Measurements from ENCODE around the gene NPW.

Gene NPW

GRCh38 chr16:2045965-2046892, 26.6 kb downstream of the NPW start:
- peak overlapping the region; percentile 87 for H3K9ac ChIP-seq (ENCODE audit: low read length)
- no peaks in the 10 kb centered on the region for H3K27me3 ChIP-seq (ENCODE audit: control insufficient read depth, insufficient read depth, low read length)
- peak overlapping the region; percentile 96 for H3K4me3 ChIP-seq (ENCODE audit: low read length)
- no peaks in the 10 kb centered on the region for H3K9me3 ChIP-seq (ENCODE audit: control insufficient read depth, low read length)
- H3K4me1 ChIP-seq (ENCODE audit: control insufficient read depth, insufficient read depth, low read length), result peaks cover 54% of the 10 kb centered on the region
- H3K36me3 ChIP-seq (ENCODE audit: control insufficient read depth, insufficient read depth, low read length), result no peaks in the 10 kb centered on the region

DNA sequence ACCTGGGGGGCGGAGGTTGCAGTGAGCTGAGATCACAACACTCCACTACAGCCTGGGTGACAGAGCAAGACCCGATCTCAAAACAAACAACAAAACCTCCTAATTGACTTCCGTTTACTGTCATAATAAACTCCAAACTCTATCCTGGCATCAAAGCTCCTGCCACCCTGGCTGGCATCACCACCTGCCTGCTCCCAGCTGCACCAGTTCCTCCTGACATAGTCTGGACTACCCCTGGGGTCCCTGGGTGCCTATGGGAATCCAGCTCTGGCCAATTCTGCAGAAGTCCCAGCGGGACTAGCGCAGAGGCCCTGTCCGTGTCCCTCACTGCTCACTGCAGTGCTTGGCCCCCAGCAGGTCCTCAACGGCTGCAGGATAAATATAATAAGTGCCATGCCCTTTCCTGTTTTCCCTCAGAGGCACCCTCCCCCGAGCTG, 27.3 kb downstream of the NPW start:
- H3K27me3 ChIP-seq (ENCODE audit: control insufficient read depth, insufficient read depth, low read length), result no peaks in the 10 kb centered on the region
- no peaks in the 10 kb centered on the region for H3K9me3 ChIP-seq (ENCODE audit: control insufficient read depth, low read length)
- H3K4me1 ChIP-seq (ENCODE audit: control insufficient read depth, insufficient read depth, low read length), result peaks cover 47% of the 10 kb centered on the region
- peak overlapping the region; percentile 96 for H3K4me3 ChIP-seq (ENCODE audit: low read length)
- peak overlapping the region; percentile 87 for H3K9ac ChIP-seq (ENCODE audit: low read length)
- no peaks in the 10 kb centered on the region for H3K36me3 ChIP-seq (ENCODE audit: control insufficient read depth, insufficient read depth, low read length)

GRCh38 chr16:2047330-2048115, 27.9 kb downstream of the NPW start, which contains the start of the genes NTHL1 and TSC2:
Gene NTHL1, minus strand, starts transcription at chr16:2047834. Its CDS starts 11 bp downstream, at chr16:2047823.
Gene TSC2, plus strand, starts transcription at chr16:2047985. Its CDS starts 631 bp downstream, at chr16:2048616.
- H3K27me3 ChIP-seq (ENCODE audit: control insufficient read depth, insufficient read depth, low read length), result no peaks in the 10 kb centered on the region
- H3K9me3 ChIP-seq (ENCODE audit: control insufficient read depth, low read length), result no peaks in the 10 kb centered on the region
- H3K9ac ChIP-seq (ENCODE audit: low read length), result peak within 1 kb of the TSS; percentile 87
- H3K4me3 ChIP-seq (ENCODE audit: low read length), result peak within 1 kb of the TSS; percentile 96
- peaks cover 41% of the 10 kb centered on the region for H3K4me1 ChIP-seq (ENCODE audit: control insufficient read depth, insufficient read depth, low read length)
- H3K36me3 ChIP-seq (ENCODE audit: control insufficient read depth, insufficient read depth, low read length), result no peaks in the 10 kb centered on the region

GRCh38 chr16:2048116-2048543, 28.5 kb downstream of the NPW start:
- Histone ChIP-seq H3K4me3 (ENCODE audit: low read length) (peak overlapping the region; percentile 96), H3K9me3 (ENCODE audit: control insufficient read depth, low read length) (no peaks in the 10 kb centered on the region), H3K4me1 (ENCODE audit: control insufficient read depth, insufficient read depth, low read length) (peaks cover 37% of the 10 kb centered on the region), H3K36me3 (ENCODE audit: control insufficient read depth, insufficient read depth, low read length) (no peaks in the 10 kb centered on the region), H3K9ac (ENCODE audit: low read length) (peak overlapping the region; percentile 87), H3K27me3 (ENCODE audit: control insufficient read depth, insufficient read depth, low read length) (no peaks in the 10 kb centered on the region)

GRCh38 chr16:2053211-2053610, 33.6 kb downstream of the NPW start:
- H3K9ac ChIP-seq (ENCODE audit: low read length), result no peak overlapping the region

DNA sequence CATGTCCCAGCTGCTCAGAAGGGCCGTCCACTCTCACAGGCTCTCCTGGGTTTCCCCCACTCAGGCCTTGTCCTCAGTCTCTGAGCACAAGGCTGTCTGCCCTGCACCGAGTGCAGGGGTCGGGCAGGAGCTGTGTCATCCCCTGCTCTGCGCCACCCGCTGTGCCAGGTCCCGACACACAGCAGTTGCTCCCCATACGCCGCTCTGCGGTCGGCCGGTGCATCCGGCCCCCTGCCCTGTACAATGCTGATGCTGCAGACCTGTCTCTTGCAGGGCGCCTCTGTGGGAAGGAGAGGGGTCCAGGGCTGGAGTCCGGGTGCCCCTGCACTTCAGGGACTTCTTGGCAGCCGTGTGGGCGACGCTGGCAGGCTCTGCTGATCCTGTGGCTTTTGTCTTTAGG, 34.3 kb downstream of the NPW start:
- no peaks in the 10 kb centered on the region for H3K9me3 ChIP-seq (ENCODE audit: control insufficient read depth, low read length)
- H3K36me3 ChIP-seq (ENCODE audit: control insufficient read depth, insufficient read depth, low read length), result no peaks in the 10 kb centered on the region
- H3K27me3 ChIP-seq (ENCODE audit: control insufficient read depth, insufficient read depth, low read length), result no peaks in the 10 kb centered on the region
- no peak overlapping the region for H3K4me3 ChIP-seq (ENCODE audit: low read length)
- H3K9ac ChIP-seq (ENCODE audit: low read length), result peak overlapping the region; percentile 62
- H3K4me1 ChIP-seq (ENCODE audit: control insufficient read depth, insufficient read depth, low read length), result peaks cover 24% of the 10 kb centered on the region

More at GRCh38 chr16:2053211-2053610, 33.6 kb downstream of the NPW start:
- no peaks in the 10 kb centered on the region for H3K9me3 ChIP-seq (ENCODE audit: control insufficient read depth, low read length)
- no peaks in the 10 kb centered on the region for H3K27me3 ChIP-seq (ENCODE audit: control insufficient read depth, insufficient read depth, low read length)
- no peak overlapping the region for H3K4me3 ChIP-seq (ENCODE audit: low read length)
- peaks cover 29% of the 10 kb centered on the region for H3K4me1 ChIP-seq (ENCODE audit: control insufficient read depth, insufficient read depth, low read length)
- H3K36me3 ChIP-seq (ENCODE audit: control insufficient read depth, insufficient read depth, low read length), result no peaks in the 10 kb centered on the region

DNA sequence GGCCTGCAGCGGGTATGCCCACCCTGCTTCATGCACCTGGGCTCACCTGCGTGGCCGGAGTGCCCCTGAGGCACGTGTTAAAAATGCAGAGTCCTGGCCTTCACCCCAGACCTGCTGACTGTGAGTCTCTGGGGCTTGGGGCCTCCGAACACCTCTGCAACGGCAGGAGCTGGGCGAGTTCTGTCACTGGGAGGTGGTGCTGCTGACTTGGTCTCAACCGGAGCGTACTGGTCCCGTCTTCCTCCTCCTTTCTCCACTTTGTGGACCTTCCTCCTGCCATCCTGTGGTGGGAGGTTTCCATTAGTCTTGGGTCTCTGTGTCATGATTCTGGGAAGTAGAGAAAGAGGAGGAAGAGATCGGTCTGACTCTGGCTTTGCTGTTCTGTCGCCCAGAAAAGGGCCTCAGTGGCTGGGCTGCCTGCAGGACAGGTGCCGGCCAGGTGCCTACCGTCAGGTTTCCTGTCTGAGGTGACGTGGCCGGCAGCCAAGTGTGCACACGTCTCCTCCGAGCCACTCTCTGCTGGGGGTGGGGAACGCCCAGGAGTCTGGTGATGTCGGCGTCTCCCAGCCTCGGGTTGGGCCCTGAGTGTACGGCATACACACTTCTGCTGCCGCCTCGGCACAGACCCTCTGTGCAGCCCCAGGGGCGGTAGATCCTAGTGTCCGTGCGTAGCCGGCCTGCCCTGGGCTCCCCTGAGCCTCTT, 35.1 kb downstream of the NPW start:
- Histone ChIP-seq H3K9ac (ENCODE audit: low read length) (peak overlapping the region; percentile 62), H3K9me3 (ENCODE audit: control insufficient read depth, low read length) (no peaks in the 10 kb centered on the region), H3K36me3 (ENCODE audit: control insufficient read depth, insufficient read depth, low read length) (no peaks in the 10 kb centered on the region)

DNA sequence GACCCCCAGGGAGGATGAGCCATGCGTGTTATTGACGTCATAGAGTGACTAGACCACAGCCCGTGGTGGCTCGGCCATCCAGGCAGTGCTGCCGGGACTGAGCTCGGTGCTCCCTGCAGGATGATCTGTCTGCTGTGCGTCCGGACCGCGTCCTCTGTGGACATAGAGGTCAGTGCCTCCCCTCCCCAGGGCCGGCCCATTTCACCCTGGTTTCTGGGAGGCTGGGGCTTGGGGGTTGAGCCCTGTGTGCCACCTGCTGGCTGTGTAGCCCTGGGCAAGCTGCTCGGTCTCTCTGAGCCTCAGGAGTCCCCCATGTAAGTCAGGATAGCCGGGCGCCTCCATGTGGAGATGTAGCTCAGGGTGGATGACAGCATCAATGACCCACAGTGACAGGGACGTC, 36.5 kb downstream of the NPW start:
- H3K9ac ChIP-seq (ENCODE audit: low read length), result no peak overlapping the region
- H3K4me3 ChIP-seq (ENCODE audit: low read length), result no peak overlapping the region
- no peaks in the 10 kb centered on the region for H3K9me3 ChIP-seq (ENCODE audit: control insufficient read depth, low read length)
- no peaks in the 10 kb centered on the region for H3K36me3 ChIP-seq (ENCODE audit: control insufficient read depth, insufficient read depth, low read length)
- H3K27me3 ChIP-seq (ENCODE audit: control insufficient read depth, insufficient read depth, low read length), result no peaks in the 10 kb centered on the region
- peaks cover 19% of the 10 kb centered on the region for H3K4me1 ChIP-seq (ENCODE audit: control insufficient read depth, insufficient read depth, low read length)

More for the DNA sequence above, 35.1 kb downstream of the NPW start:
- no peaks in the 10 kb centered on the region for H3K27me3 ChIP-seq (ENCODE audit: control insufficient read depth, insufficient read depth, low read length)
- peak overlapping the region; percentile 18 for H3K4me3 ChIP-seq (ENCODE audit: low read length)
- peaks cover 19% of the 10 kb centered on the region for H3K4me1 ChIP-seq (ENCODE audit: control insufficient read depth, insufficient read depth, low read length)

DNA sequence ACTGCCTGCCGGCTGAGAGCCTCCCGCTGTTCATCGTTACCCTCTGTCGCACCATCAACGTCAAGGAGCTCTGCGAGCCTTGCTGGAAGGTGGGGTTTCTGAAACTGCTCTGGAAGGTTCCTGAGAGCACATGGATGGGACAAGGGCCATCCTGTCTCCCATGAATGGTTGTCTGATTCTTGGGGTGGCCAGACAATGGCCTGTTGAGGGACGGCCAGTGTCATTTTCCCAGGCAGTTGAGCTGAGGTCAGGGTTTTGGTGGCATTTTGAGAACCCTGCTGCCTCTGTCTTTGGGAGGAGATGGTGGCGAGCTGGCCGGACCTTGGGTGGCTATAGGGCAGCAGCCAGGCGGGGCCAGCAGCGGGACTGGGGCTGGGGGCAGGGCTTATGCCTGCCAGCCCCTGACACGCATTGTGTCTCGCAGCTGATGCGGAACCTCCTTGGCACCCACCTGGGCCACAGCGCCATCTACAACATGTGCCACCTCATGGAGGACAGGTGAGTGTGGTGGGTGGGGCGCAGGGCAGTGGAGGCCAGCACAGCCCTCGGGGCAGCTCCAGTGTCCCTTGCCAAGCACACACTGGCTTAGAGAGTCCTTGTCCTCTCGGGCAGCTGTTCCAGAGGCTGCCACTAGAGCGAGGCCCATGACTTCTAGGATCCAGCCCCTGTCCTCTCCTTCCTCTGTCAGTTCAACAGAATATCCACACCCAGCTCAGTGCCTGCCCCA, 37.3 kb downstream of the NPW start:
- Histone ChIP-seq H3K36me3 (ENCODE audit: control insufficient read depth, insufficient read depth, low read length) (no peaks in the 10 kb centered on the region), H3K4me3 (ENCODE audit: low read length) (no peak overlapping the region), H3K27me3 (ENCODE audit: control insufficient read depth, insufficient read depth, low read length) (no peaks in the 10 kb centered on the region), H3K9ac (ENCODE audit: low read length) (no peak overlapping the region), H3K4me1 (ENCODE audit: control insufficient read depth, insufficient read depth, low read length) (peaks cover 19% of the 10 kb centered on the region), H3K9me3 (ENCODE audit: control insufficient read depth, low read length) (no peaks in the 10 kb centered on the region)

DNA sequence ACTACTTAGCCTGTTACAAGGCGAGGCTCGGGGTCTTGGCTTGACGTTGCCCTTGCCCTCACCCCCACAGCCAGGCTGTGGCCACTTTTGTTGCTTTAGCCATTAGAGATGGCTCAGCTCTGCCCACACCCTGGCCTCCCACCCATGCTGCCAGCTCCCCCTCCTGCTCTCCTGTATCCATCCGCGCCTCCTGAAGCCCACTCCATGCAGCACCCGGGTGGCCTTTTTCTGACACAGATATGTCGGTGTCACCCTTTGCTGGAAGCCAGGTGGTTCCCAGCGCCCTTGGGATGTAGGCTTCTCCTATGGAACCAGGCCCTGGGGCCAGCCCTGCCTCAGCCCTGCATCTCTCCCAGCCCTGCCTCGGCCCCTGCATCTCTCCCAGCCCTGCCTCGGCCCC, 37.9 kb downstream of the NPW start:
- Histone ChIP-seq H3K4me3 (ENCODE audit: low read length) (no peak overlapping the region), H3K9me3 (ENCODE audit: control insufficient read depth, low read length) (no peaks in the 10 kb centered on the region), H3K36me3 (ENCODE audit: control insufficient read depth, insufficient read depth, low read length) (no peaks in the 10 kb centered on the region), H3K4me1 (ENCODE audit: control insufficient read depth, insufficient read depth, low read length) (peaks cover 19% of the 10 kb centered on the region), H3K27me3 (ENCODE audit: control insufficient read depth, insufficient read depth, low read length) (no peaks in the 10 kb centered on the region), H3K9ac (ENCODE audit: low read length) (no peak overlapping the region)

GRCh38 chr16:2058420-2058819, 38.8 kb downstream of the NPW start:
- Histone ChIP-seq H3K9ac (ENCODE audit: low read length) (no peak overlapping the region), H3K4me3 (ENCODE audit: low read length) (no peak overlapping the region), H3K4me1 (ENCODE audit: control insufficient read depth, insufficient read depth, low read length) (peaks cover 19% of the 10 kb centered on the region), H3K9me3 (ENCODE audit: control insufficient read depth, low read length) (no peaks in the 10 kb centered on the region), H3K27me3 (ENCODE audit: control insufficient read depth, insufficient read depth, low read length) (no peaks in the 10 kb centered on the region), H3K36me3 (ENCODE audit: control insufficient read depth, insufficient read depth, low read length) (no peaks in the 10 kb centered on the region)
